C4-2B (cell line): ENCODE measurements around the gene SHROOM2.

ENCODE experiments used
- H3K27ac ChIP-seq: fragments of 450-650 bp; 2 replicates; pipeline ENCODE4 v1.5.1; 2017
- ZFX ChIP-seq: fragments of 450-650 bp; IDR thresholded peaks from 2 replicates; pipeline ENCODE4 v1.6.1; 2017
- TF ChIP-seq, protein P1 (sequence below): fragments of 450-650 bp; conservative IDR thresholded peaks from 2 replicates; pipeline ENCODE4 v1.5.1; 2017; ENCODE audit warnings: mild to moderate bottlenecking

SHROOM2 gene

DNA sequence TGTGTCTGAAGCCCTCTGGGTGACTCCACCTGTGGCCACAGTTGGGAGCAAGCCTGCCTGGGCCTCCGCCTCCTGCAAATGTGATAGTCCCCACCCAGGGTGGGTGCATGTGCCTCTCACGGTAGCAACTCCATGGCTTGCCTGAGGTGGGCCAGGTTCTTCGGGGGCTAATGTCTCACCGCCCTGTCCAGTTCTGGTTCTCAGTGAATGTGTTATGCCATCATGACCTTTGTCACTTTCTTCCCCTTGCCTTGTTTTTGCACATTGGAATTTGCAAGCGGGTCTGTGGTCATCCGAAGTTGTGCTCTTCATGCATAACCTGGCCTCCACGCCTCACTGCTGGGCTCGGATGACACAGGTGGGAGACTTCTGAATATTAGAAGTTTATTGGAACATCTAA lies 39.7 kb downstream of the SHROOM2 start:
- TF ChIP-seq, protein P1, sequence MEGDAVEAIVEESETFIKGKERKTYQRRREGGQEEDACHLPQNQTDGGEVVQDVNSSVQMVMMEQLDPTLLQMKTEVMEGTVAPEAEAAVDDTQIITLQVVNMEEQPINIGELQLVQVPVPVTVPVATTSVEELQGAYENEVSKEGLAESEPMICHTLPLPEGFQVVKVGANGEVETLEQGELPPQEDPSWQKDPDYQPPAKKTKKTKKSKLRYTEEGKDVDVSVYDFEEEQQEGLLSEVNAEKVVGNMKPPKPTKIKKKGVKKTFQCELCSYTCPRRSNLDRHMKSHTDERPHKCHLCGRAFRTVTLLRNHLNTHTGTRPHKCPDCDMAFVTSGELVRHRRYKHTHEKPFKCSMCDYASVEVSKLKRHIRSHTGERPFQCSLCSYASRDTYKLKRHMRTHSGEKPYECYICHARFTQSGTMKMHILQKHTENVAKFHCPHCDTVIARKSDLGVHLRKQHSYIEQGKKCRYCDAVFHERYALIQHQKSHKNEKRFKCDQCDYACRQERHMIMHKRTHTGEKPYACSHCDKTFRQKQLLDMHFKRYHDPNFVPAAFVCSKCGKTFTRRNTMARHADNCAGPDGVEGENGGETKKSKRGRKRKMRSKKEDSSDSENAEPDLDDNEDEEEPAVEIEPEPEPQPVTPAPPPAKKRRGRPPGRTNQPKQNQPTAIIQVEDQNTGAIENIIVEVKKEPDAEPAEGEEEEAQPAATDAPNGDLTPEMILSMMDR = no peak
- TF ChIP-seq ZFX = no peak
- H3K27ac ChIP-seq = no peak overlapping the region

DNA sequence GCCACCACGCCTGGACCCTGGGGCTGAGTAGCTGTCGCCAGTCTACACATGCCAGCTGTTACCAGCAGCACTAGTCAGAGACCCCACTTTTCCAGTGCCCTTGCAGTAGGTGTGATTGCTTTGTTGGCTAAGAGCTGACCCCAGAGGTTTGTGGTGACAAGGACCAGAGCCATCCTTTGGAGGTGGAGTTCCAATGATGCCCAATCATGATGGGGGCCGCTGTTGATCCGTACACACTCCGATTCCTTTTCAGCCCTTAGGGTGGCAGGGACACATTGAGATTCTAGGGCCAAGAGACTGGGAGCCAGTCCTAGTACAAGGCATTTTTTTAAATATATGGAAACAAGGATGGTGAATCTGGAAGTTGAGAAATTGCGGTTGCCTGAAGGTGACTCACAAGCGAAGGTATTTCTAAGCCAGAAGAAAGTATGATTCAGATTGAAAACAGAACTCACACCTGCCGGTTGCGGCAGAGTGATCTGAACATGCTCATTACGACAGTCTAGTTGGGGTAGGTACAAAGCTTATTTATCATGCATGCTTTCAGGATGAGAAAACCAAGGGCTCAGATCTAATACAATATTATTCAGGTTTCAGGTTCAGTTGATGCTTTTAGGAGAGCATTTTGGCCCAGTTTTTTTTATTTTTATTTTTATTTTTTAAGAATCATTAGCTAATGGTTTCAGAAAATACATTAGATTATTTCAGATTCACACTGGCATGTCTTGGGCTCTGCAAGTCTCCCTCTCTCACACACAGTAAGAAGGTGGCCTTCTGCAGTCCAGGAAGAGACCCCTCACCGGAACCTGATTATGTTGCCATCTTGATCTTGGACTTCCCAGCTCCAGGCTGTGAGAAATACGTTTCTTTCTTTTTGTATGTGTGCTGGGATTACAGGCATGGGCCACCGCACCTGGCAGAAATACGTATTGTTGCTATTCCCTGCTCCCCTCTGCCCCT lies 43.4 kb downstream of the SHROOM2 start:
- TF ChIP-seq ZFX = no peak
- TF ChIP-seq, protein P1 = no peak
- H3K27ac ChIP-seq = no peak overlapping the region

DNA sequence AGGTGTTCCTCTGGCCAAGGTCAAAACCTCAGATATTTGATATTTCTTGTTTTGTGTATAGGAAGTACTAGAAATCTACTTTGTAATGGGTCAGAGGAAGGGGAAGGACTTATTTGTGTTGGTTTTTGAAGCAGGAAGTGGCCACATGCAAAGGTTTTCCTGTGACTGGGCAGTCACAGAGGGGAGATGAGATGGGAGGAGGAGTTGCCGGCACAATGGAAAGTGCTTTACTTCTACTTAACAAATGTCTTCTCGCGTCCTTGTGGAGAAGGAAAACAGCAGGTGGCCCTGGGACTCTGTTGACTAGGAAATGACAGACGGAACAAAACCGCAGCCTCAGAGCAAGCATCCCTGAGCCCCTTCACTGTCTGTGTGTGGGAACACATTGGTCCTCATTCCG lies 46.6 kb downstream of the SHROOM2 start:
- H3K27ac ChIP-seq = no peak overlapping the region

DNA sequence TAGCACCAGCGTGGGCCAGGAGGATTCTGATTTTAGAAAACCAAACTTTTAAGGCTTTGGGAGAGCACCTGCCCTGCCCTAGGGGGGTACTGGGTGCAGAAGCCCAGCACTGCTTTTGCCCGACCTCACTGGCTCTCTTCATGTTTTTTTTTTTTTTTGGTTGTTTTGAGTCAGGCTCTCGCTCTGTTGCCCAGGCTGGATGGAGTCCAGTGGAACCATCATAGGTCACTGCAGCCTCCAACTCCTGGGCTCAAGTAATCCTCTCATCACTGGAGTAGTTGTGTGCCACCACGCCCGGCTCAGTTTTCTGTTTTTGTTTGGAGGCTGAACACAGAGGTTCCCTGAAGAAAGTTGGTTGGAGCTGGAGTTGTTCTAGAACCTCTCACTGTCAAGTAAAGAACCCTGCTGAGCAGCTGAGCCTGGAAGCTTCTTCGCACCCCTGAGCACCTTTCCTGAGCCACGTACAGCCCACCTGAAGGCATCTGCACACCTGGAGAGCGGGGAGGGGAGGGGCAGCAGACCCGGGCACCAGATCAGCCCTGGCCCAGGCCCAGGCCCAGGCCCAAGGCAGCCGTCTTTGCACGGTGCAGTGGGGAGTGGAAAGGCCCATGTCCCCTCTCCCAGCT lies 49.5 kb downstream of the SHROOM2 start:
- H3K27ac ChIP-seq = no peak overlapping the region
- TF ChIP-seq, protein P1 = no peak
- no peak for TF ChIP-seq ZFX

More for the DNA sequence above, 46.6 kb downstream of the SHROOM2 start:
- no peak for TF ChIP-seq ZFX
- TF ChIP-seq, protein P1 = no peak

DNA sequence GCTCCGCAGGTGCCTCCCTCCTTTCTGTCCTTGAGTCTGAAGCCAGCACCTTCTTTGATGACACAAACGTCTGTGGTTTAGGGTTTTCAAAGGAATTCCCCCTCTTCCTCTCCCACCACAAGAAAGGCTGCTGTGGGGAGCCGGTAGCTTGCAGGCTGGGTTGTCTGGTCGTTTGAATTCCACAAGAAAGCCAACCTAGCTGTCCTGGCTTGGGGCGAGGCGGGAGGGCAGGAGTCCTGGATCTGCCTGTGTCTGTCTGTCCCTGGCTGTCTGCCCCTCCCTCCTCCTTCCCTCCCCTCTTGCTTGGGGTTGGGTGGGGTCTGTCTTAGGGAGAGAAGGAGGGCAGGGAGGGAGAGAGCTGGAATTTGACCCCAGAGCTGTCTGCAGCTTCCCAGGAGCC lies 56.3 kb downstream of the SHROOM2 start:
- no peak overlapping the region for H3K27ac ChIP-seq
- TF ChIP-seq, protein P1 = no peak
- TF ChIP-seq ZFX = no peak

DNA sequence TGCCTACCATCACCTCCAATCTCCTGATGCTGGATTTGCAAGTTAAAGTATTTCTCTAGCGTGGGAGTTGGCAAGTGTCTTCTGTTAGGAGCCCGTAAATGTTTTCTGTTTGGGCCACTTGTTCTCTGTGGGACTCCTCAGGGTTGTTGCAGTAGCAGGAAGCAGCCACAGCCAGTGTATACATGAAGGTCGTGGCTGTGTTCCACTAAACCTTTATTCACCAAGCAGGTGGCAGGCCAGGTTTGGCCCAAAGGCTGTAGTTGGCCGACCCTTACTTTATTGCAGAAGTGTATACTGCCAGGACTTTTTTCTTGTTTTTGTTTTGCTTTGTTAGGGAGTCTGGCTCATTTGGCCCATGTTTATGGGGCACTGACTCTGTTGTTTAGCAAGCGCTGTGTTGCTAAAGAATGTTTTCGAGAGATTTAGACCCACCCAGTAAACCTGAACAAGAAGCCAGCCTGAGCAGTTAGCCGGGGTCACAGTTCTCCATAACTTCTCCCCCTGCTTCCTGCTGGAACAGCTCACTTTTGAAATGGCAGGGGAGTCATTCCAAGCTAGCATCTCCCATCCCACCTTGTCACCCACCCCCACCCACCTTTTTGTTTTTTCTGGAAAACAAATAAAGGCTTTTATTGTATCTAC lies 58.8 kb downstream of the SHROOM2 start:
- H3K27ac ChIP-seq = no peak overlapping the region
- TF ChIP-seq, protein P1 = no peak
- TF ChIP-seq ZFX = no peak

DNA sequence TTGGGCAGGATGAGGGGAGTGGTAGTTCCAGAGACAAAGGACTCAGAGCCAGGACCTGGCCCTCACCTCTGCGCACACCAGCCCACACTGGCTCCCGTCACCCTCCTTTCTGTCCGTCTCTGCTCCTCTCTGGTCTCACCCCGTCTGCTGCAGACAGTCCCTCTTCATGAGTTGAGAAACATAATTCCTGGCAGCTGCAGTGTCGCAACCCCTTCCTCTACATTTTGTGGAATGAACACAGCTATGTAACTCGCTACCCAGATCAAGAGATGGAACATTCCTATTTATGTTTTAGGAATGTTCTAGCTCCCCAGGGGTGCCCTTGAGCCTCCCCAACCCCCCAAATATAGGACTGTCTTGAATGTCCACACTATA lies 59.3 kb downstream of the SHROOM2 start:
- no peak for TF ChIP-seq ZFX
- TF ChIP-seq, protein P1 = no peak

More for the DNA sequence above, 59.3 kb downstream of the SHROOM2 start:
- no peak overlapping the region for H3K27ac ChIP-seq
